ENCODE data around the gene FDX1.

DNA sequence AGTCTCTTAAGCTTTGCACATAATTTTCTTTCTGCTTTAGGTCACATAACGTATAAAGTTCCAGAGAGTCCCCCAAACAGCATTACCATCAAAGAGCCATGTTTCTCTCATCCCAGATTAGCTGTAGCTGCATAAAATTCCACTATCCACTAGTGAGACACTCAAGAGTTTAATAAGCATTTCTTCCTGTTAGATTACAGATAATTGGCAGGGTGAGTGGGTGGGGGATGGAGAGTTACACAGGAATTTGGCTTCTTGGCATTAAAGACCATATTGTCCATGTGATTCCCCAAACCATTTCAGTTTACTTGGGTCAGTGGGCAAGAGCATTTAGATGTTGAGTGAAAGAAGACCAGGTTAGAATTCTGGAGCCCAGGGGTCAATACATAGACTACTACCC, 82.3 kb downstream of the FDX1 start:
- no peak for TF ChIP-seq GATA2 (IDR thresholded peaks at IDR 0.05; ENCODE audit: low read depth, low read length)
- no peak for TF ChIP-seq GATA3 (IDR thresholded peaks at IDR 0.05; ENCODE audit: low read depth, low read length)
